Measurements from ENCODE around the gene NARS2. TPM values are rescaled to one million over a fixed set of nuclear protein-coding genes. Genes with fewer than 3 reads are reported as not detected.
"Not testable (repeated sequence)": the region's sequence is repeated elsewhere in the genome, so short reads cannot be mapped to it uniquely, and the experiment has no call there.

NARS2 gene
- total RNA-seq, 1 donor from 2014 or later: 22.2 TPM

DNA sequence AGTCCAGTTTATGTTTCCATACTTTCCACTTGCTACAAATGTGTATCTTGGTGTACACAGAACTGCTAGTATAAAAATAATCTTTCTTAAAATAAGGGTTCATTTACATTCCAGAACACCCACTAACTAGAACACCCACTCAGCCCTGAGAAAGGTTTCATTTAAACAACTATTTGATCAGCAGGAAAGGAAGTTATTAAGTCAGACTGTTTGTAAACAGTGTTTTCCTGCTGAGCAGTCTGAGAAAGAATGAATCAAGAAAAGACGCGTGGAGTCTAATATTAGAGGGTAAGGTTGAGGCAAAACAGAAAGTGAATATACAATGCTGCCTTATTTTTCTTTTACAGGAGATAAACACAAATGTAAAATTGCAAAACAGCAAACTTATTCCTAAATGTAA, 32.7 kb downstream of the NARS2 start:
- DNase-seq (ENCODE audit: low read depth): peak; percentile 31

DNA sequence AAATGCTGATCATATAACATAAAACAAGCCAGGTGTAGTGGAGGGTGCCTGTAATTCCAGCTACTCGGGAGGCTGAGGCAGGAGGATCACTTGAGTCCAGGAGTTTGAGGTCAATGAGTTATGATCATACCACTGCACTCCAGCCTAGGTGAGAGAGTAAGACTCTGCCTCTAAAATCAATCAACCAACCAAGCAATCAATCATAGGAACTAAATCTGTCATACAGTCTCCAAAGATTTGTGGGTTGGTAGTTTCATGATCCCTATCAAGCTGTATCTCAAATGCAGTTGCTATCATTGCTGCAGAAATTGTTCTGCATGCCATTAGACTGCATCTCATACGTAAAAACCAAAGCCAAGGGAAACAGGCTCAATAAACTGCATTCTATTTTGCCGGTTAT, 33.1 kb downstream of the NARS2 start:
- DNase-seq (ENCODE audit: low read depth): no peak

- no peak for DNase-seq (ENCODE audit: low read depth)
These were observed 34.4 kb downstream of the NARS2 start for GRCh38 chr11:78540256-78540655.

DNA sequence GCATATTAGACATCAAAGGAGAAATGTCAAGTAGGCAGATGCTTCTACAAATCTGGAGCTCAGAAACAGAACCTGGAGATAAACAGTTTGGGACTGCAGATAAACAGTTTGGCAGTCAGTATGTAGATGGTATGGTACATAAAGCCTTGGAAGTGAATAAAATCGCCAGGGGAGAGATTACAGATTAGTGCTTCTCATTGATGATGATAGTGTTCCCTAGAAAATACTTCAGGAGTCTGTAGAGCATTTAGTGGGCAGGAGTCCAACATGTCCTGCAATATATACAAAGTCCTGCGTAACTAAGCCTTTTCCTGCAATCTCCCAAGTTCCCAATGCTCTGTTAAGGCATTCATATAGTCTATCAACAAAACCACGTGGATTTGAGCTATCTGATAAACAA, 35.2 kb downstream of the NARS2 start:
- DNase-seq (ENCODE audit: low read depth): no peak

GRCh38 chr11:78536933-78537332, 37.7 kb downstream of the NARS2 start:
- DNase-seq (ENCODE audit: low read depth): no peak

DNA sequence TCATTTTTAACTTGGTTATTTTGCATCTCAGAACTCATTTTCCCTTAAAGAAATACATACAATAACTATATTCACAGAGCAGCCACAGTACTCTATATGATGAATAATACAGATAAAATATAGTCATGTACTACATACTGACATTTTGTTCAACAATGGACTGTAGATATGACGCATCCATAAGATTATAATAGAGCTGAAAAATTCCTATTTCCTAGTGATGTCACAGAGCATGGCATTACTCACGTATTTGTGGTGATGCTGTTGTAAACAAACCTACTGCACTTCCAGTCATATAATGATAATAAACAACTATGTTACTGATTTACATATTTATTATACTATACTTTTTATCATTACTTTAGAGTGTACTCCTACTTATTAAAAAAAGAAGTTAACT, 38.7 kb downstream of the NARS2 start:
- no peak for DNase-seq (ENCODE audit: low read depth)

GRCh38 chr11:78535027-78535426, 39.6 kb downstream of the NARS2 start:
- DNase-seq (ENCODE audit: low read depth): no peak

DNA sequence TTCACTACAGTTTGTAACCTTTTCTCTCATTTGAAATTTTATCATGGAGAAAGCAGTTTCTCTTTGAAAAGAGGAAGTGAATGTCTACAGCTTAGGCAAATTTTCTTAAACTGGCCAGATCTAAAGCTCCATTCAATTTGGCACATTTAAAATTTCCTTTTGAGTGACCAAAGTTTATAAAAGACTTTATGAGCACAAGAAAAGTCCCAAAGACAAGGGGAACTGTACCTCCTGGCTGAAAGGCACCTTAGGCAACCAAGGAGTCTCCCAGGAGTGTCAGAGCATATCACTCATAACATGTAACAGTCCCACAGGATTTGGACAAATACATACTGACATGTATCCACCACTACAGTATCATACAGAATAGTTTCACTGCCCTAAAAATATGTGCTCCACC, 41.3 kb downstream of the NARS2 start:
- no peak for DNase-seq (ENCODE audit: low read depth)

DNA sequence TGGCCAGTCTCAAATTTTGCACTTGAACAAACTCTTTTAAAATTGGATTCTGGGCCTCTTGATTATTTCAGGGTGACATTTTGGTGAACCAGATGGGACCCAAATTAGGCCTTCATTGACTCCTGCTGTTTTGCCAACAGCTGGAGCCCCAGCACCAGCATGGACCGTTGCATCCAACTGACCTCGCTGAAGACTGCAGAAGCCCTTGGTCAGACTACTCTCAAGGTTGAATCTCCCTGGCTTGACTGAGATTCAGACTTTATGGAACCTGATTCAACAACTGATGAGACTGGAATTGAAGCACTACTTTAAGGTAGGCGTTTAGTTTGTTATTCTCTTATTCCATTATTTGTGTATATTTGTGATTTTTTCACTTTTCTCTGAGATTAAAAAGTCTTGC, 41.7 kb downstream of the NARS2 start:
- DNase-seq (ENCODE audit: low read depth): no peak

- DNase-seq (ENCODE audit: low read depth): no peak
These were observed 48.0 kb downstream of the NARS2 start for GRCh38 chr11:78526497-78527146.

- no peak for DNase-seq (ENCODE audit: low read depth)
These were observed 48.9 kb downstream of the NARS2 start for GRCh38 chr11:78525720-78526119.

GRCh38 chr11:78520230-78520629, 54.4 kb downstream of the NARS2 start:
- DNase-seq (ENCODE audit: low read depth): no peak

DNA sequence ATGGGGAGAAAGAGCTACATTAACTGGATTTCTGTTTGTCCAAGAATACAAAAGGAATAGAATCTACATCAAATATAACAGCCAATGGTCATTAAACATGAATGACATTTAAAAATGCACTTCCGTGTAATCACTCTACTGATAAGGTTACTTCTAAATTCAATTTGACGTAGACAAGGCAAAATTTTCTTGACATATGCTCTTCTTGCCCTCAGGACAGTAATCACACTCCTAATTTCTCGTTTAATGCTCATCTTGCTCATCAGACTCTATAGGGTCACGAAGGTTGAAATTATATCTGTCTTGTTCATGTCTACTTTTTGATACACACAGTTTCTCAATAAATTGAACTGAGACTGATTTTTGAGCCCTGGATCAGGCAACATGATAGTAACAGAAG, 58.4 kb downstream of the NARS2 start:
- no peak for DNase-seq (ENCODE audit: low read depth)

DNA sequence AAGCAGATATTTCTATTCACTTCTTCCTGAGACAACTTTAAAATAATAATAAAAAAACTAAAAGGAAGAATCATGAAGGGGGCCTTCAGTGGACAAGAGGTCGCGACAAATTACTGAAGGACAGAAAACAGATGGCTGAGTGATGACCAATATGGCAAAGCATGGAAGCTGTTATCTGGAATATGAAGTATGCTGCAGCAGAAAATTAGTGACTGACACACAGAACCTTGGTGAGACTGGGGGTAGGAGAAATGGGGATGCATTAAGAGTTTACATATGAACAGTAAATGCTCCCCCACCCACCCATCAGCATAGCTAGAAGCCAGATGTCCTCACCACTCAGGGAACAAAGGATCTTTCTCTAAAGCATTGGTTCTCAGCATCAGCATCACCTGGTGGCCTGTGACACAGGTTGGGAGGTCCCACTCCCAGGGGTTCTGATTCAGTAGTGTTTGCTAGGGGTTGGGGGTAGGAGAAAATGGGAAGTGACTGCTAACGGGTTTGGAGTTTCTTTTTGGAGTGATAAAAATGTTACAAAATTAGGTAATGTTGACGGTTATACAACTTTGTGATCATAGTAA, 59.7 kb downstream of the NARS2 start:
- DNase-seq (ENCODE audit: low read depth): no peak

GRCh38 chr11:78513085-78513484, 61.6 kb downstream of the NARS2 start:
- DNase-seq (ENCODE audit: low read depth): not testable (repeated sequence)

GRCh38 chr11:78510597-78510996, 64.1 kb downstream of the NARS2 start:
- DNase-seq (ENCODE audit: low read depth): no peak

DNA sequence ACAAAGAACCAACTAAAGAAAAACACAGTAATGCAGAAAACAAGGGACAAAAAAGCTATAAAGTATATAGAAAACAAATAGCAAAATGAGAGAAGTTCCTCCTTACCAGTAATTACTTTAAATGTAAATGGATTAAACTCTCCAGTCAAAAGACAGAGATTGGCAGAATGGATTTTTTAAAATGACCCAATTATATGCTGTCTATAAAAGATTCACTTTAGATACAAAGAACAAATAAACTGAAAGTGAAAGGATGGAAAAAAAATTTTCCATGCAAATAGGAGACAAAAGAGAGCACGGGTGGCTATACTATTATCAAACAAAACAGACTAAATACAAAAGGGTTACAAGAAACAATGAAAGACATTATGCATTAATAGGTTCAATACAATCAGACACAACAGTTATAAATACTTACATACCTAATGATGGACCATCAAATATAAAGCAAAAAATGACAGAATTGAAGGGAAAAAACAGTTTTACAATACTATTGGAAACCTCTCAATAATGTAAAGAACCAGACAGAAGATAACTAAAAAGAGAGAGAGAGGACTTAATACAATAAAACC, 64.6 kb downstream of the NARS2 start:
- DNase-seq (ENCODE audit: low read depth): no peak

DNA sequence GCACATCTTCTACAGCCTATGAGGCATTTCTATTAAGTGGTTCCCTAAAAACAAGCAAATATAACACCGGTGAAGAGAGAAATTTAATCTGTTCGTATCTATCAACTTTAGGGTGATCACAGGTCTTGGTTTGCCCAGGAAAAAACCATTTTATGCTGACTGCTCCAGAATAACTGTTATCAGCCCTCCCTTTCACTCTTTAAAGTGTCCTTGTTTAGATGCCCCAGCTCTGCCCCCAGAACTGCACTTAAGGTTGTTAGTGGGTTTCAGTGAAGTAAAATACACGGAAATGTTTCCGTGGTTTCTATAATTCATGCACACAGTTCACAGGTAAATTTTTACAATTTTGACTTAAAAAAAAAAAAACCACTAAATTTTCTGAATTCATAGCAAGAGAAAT, 70.0 kb downstream of the NARS2 start:
- no peak for DNase-seq (ENCODE audit: low read depth)

- no peak for DNase-seq (ENCODE audit: low read depth)
These were observed 70.5 kb downstream of the NARS2 start for GRCh38 chr11:78504181-78504580.

- DNase-seq (ENCODE audit: low read depth): peak; percentile 25
These were observed 74.7 kb downstream of the NARS2 start for GRCh38 chr11:78499971-78500370.

- no peak for DNase-seq (ENCODE audit: low read depth)
These were observed 77.4 kb downstream of the NARS2 start for GRCh38 chr11:78497293-78497692.

- DNase-seq (ENCODE audit: low read depth): no peak
These were observed 81.2 kb downstream of the NARS2 start for GRCh38 chr11:78493413-78493975.

DNA sequence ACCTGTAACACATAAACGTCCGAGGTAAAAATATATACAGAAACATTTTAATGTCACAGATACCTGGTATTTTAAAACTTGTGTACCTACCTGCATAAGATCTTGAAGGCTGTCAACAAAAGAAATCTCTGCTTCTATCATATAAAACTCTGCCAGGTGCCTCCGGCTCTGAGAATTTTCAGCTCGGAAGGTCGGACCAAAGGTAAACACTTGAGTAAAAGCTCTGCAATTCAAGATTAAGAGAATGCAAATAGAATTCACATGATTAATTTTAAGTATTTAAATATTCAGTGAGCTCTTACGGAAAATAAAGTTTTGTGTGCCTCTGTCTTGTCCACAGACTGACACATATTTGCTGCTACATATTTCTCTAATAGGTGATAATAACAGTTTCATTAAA, 81.7 kb downstream of the NARS2 start:
- DNase-seq (ENCODE audit: low read depth): no peak
